ENCODE data around the gene MCF2. TPM values are rescaled to one million over a fixed set of nuclear protein-coding genes. Genes with fewer than 3 reads are reported as not detected.

The MCF2 gene
- total RNA-seq, 1 experiment from 2014 or later, result 1.0 TPM

DNA sequence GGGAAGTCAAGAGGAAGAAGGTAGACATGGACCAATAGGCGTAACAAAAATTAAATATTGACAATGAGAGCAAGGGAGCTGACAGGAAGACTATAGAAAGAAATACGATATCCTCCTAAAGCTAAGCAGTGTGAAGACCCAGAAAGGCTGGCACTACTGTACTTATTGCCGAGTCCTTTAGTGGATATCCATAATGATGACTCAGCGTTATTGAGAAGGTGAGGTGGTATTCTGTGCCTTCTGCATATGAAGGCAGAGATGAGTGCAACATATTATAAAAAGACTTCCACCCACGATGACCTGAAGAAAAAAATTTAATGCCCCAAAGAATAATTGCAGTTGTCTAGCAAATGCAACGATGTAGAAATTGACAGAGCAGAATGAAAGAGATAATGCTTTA is 13.0 kb upstream of the MCF2 start:
- CTCF ChIA-PET, result no interaction called here
- no peaks in the 10 kb centered on the region; the same call in 1 of the 2 replicates for H3K36me3 Mint-ChIP-seq
- POLR2A ChIA-PET, result no interaction called here
- H3K4me3 Mint-ChIP-seq, result no peak overlapping the region
- TF ChIP-seq ZNF263 (CRISPR knock-in tag; IDR thresholded peaks at IDR 0.05; ENCODE audit: low read depth) (no peak), SMAD3 (CRISPR knock-in tag; IDR thresholded peaks at IDR 0.05; ENCODE audit: borderline replicate concordance) (no peak), JUN (CRISPR knock-in tag; IDR thresholded peaks at IDR 0.05) (no peak)
- TF ChIP-seq, protein P1, sequence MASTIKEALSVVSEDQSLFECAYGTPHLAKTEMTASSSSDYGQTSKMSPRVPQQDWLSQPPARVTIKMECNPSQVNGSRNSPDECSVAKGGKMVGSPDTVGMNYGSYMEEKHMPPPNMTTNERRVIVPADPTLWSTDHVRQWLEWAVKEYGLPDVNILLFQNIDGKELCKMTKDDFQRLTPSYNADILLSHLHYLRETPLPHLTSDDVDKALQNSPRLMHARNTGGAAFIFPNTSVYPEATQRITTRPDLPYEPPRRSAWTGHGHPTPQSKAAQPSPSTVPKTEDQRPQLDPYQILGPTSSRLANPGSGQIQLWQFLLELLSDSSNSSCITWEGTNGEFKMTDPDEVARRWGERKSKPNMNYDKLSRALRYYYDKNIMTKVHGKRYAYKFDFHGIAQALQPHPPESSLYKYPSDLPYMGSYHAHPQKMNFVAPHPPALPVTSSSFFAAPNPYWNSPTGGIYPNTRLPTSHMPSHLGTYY (CRISPR knock-in tag; IDR thresholded peaks at IDR 0.05), result no peak
- no peaks in the 10 kb centered on the region for H3K27me3 Mint-ChIP-seq (ENCODE audit: low read depth)
- DNase-seq (ENCODE audit: low spot score) (no peak), ATAC-seq (no peak)
- no peaks in the 10 kb centered on the region for H3K9me3 Mint-ChIP-seq
- no peak overlapping the region for H3K27ac Mint-ChIP-seq
- peaks cover 14% of the 10 kb centered on the region for H3K4me1 Mint-ChIP-seq

DNA sequence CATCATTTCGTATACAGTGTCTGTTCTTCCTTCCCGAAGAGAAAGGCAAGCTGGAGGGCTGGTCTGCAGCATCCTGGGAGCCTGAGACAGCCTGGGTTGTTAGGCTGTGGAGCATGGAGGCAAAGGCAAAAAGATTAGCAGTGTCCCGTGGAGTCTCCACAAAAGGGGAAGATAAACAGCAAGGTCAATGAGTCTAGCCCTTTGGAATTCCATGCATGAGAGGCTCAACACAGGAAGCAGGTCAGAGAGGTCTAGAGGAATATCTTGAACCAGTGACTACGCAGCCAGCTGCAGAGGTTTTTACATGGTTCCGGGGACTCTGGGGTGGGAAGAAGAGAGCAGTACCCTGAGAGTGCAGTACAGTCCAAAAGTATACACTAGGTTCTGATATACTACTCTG is 12.2 kb upstream of the MCF2 start:
- POLR2A ChIA-PET, result no interaction called here
- TF ChIP-seq, protein P2, sequence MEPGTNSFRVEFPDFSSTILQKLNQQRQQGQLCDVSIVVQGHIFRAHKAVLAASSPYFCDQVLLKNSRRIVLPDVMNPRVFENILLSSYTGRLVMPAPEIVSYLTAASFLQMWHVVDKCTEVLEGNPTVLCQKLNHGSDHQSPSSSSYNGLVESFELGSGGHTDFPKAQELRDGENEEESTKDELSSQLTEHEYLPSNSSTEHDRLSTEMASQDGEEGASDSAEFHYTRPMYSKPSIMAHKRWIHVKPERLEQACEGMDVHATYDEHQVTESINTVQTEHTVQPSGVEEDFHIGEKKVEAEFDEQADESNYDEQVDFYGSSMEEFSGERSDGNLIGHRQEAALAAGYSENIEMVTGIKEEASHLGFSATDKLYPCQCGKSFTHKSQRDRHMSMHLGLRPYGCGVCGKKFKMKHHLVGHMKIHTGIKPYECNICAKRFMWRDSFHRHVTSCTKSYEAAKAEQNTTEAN (CRISPR knock-in tag; IDR thresholded peaks at IDR 0.05), result no peak
- 0 out of 2 replicates have a peak, but pooled peaks have one; percentile 38 for TF ChIP-seq TEAD1 (CRISPR knock-in tag; IDR thresholded peaks at IDR 0.05)
- no peaks in the 10 kb centered on the region for H3K9me3 Mint-ChIP-seq
- H3K27me3 Mint-ChIP-seq (ENCODE audit: low read depth), result no peaks in the 10 kb centered on the region
- no peaks in the 10 kb centered on the region; the same call in 1 of the 2 replicates for H3K36me3 Mint-ChIP-seq
- CTCF ChIA-PET, result no interaction called here
- DNase-seq (ENCODE audit: low spot score) (peak; percentile 11), ATAC-seq (peak; percentile 96)
- H3K27ac Mint-ChIP-seq, result peak overlapping the region; percentile 84
- no peak overlapping the region for H3K4me3 Mint-ChIP-seq
- H3K4me1 Mint-ChIP-seq, result peaks cover 14% of the 10 kb centered on the region

DNA sequence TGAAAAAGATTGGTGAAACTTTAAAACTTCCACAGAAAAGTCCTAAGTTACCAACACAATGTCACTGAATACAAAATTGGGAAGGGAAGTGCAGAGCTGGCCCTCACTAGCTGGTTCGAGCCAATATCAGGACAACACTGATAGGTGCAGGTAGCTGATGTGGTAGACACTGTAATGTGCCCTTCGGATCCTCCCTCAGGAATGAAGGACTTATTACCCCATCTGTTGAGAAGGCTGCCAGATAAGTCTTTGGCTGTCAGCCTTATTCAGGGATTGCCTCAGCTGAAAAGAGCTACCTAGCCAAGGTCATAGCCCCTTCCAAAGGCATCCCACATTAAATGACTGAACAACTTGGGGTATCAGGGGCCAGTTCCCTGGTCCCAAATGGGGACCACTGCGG is 5.3 kb downstream of the MCF2 start:
- ChIA-PET CTCF (no interaction called here), POLR2A (no interaction called here)
- TF ChIP-seq, protein P3, sequence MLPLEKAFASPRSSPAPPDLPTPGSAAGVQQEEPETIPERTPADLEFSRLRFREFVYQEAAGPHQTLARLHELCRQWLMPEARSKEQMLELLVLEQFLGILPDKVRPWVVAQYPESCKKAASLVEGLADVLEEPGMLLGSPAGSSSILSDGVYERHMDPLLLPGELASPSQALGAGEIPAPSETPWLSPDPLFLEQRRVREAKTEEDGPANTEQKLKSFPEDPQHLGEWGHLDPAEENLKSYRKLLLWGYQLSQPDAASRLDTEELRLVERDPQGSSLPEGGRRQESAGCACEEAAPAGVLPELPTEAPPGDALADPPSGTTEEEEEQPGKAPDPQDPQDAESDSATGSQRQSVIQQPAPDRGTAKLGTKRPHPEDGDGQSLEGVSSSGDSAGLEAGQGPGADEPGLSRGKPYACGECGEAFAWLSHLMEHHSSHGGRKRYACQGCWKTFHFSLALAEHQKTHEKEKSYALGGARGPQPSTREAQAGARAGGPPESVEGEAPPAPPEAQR (CRISPR knock-in tag; IDR thresholded peaks at IDR 0.05), result no peak
- TF ChIP-seq MYBL2 (CRISPR knock-in tag; IDR thresholded peaks at IDR 0.05), result no peak
- no peak overlapping the region for H3K4me3 Mint-ChIP-seq
- no peaks in the 10 kb centered on the region for H3K36me3 Mint-ChIP-seq
- no peak overlapping the region for H3K27ac Mint-ChIP-seq
- H3K9me3 Mint-ChIP-seq, result peaks cover 6% of the 10 kb centered on the region; the same call in 1 of the 2 replicates
- no peaks in the 10 kb centered on the region for H3K4me1 Mint-ChIP-seq
- no peaks in the 10 kb centered on the region for H3K27me3 Mint-ChIP-seq (ENCODE audit: low read depth)
- ATAC-seq, result no peak
- DNase-seq (ENCODE audit: low spot score), result no peak

DNA sequence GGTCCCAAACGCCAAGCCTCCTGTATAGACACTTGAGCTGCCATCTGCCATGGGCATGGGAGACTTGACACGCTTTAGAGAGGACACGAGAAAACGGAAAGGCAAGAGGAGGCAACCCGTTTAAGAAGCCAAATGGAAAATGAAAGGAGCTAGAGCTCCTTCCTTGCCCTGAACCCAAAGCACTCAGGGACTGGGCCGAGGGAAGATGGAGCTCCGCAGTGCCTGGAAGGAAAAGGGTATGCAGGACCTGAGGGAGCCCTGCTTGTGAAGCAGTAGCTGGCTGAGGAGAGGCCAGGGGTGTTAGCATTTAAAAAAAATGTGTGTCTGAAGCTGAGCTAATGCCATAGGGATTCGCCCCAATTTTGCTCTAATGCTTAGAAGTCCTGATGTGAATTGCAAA is 15.1 kb downstream of the MCF2 start:
- TF ChIP-seq KAT7 (CRISPR knock-in tag; IDR thresholded peaks at IDR 0.05; ENCODE audit: borderline replicate concordance) (no peak), PRRX2 (CRISPR knock-in tag; IDR thresholded peaks at IDR 0.05) (no peak), ZNF396 (CRISPR knock-in tag; IDR thresholded peaks at IDR 0.05; ENCODE audit: borderline replicate concordance) (no peak)
- TF ChIP-seq, protein P4, sequence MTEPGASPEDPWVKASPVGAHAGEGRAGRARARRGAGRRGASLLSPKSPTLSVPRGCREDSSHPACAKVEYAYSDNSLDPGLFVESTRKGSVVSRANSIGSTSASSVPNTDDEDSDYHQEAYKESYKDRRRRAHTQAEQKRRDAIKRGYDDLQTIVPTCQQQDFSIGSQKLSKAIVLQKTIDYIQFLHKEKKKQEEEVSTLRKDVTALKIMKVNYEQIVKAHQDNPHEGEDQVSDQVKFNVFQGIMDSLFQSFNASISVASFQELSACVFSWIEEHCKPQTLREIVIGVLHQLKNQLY (CRISPR knock-in tag; IDR thresholded peaks at IDR 0.05), result no peak
- TF ChIP-seq, protein P5, sequence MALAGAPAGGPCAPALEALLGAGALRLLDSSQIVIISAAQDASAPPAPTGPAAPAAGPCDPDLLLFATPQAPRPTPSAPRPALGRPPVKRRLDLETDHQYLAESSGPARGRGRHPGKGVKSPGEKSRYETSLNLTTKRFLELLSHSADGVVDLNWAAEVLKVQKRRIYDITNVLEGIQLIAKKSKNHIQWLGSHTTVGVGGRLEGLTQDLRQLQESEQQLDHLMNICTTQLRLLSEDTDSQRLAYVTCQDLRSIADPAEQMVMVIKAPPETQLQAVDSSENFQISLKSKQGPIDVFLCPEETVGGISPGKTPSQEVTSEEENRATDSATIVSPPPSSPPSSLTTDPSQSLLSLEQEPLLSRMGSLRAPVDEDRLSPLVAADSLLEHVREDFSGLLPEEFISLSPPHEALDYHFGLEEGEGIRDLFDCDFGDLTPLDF (CRISPR knock-in tag; IDR thresholded peaks at IDR 0.05), result no peak
- TF ChIP-seq, protein P6, sequence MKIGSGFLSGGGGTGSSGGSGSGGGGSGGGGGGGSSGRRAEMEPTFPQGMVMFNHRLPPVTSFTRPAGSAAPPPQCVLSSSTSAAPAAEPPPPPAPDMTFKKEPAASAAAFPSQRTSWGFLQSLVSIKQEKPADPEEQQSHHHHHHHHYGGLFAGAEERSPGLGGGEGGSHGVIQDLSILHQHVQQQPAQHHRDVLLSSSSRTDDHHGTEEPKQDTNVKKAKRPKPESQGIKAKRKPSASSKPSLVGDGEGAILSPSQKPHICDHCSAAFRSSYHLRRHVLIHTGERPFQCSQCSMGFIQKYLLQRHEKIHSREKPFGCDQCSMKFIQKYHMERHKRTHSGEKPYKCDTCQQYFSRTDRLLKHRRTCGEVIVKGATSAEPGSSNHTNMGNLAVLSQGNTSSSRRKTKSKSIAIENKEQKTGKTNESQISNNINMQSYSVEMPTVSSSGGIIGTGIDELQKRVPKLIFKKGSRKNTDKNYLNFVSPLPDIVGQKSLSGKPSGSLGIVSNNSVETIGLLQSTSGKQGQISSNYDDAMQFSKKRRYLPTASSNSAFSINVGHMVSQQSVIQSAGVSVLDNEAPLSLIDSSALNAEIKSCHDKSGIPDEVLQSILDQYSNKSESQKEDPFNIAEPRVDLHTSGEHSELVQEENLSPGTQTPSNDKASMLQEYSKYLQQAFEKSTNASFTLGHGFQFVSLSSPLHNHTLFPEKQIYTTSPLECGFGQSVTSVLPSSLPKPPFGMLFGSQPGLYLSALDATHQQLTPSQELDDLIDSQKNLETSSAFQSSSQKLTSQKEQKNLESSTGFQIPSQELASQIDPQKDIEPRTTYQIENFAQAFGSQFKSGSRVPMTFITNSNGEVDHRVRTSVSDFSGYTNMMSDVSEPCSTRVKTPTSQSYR (CRISPR knock-in tag; IDR thresholded peaks at IDR 0.05), result no peak
- Mint-ChIP-seq H3K9me3 (no peaks in the 10 kb centered on the region), H3K27ac (no peak overlapping the region), H3K4me1 (peaks cover 15% of the 10 kb centered on the region), H3K27me3 (ENCODE audit: low read depth) (peaks cover 24% of the 10 kb centered on the region), H3K36me3 (no peaks in the 10 kb centered on the region), H3K4me3 (peak overlapping the region; percentile 54)
- POLR2A ChIA-PET, result no interaction called here
- ATAC-seq, result peak; percentile 36
- no peak for DNase-seq (ENCODE audit: low spot score)
- CTCF ChIA-PET, result interaction anchor here (1.6 kb wide), 1 partner anchor 274 kb away, joined by 3 read pairs; no protein-coding TSS in a partner anchor
